HG02943 (cell line): ENCODE measurements around the gene INPP5D.

Experiments
- ATAC-seq: cut with Tn5 transposase; IDR thresholded peaks from one replicate; pipeline ENCODE4 v1.9.1; 2021; ENCODE audit warnings: mild to moderate bottlenecking, low read depth, moderate library complexity; ENCODE audit not compliant: unreplicated experiment

The INPP5D gene

GRCh38 chr2:233031556-233032500 is 28.3 kb upstream of the INPP5D start:
- ATAC-seq: no peak

- ATAC-seq: no peak
Measured at GRCh38 chr2:233032551-233033320, 27.4 kb upstream of the INPP5D start, which contains the start of gene NEU2. Gene NEU2, plus strand, starts transcription at chr2:233032672. Its CDS starts 0 bp downstream, at chr2:233032672.

GRCh38 chr2:233033672-233034071 is 26.5 kb upstream of the INPP5D start:
- no peak for ATAC-seq

GRCh38 chr2:233034091-233034882 is 25.9 kb upstream of the INPP5D start:
- no peak for ATAC-seq

- ATAC-seq: no peak
Measured at GRCh38 chr2:233035426-233036161, 24.5 kb upstream of the INPP5D start.

GRCh38 chr2:233036162-233036838 is 23.8 kb upstream of the INPP5D start:
- ATAC-seq: no peak

- ATAC-seq: no peak
Measured at GRCh38 chr2:233037078-233037477, 23.1 kb upstream of the INPP5D start.

GRCh38 chr2:233039212-233039845 is 20.8 kb upstream of the INPP5D start:
- no peak for ATAC-seq

GRCh38 chr2:233039846-233040530 is 20.2 kb upstream of the INPP5D start:
- no peak for ATAC-seq

GRCh38 chr2:233040571-233040970 is 19.6 kb upstream of the INPP5D start:
- ATAC-seq: no peak

GRCh38 chr2:233041722-233042323 is 18.3 kb upstream of the INPP5D start:
- no peak for ATAC-seq

GRCh38 chr2:233042549-233042948 is 17.6 kb upstream of the INPP5D start:
- no peak for ATAC-seq

GRCh38 chr2:233044974-233045605 is 15.1 kb upstream of the INPP5D start:
- no peak for ATAC-seq

- ATAC-seq: no peak
Measured at GRCh38 chr2:233047206-233047605, 12.9 kb upstream of the INPP5D start.

- ATAC-seq: no peak
Measured at GRCh38 chr2:233047667-233048066, 12.5 kb upstream of the INPP5D start.

- no peak for ATAC-seq
Measured at GRCh38 chr2:233048569-233049193, 11.5 kb upstream of the INPP5D start.

GRCh38 chr2:233049194-233049761 is 10.9 kb upstream of the INPP5D start:
- ATAC-seq: no peak
